Stomach (tissue), 4 donors: ENCODE data around the gene SLC6A3.

Source experiments
- EP300 ChIP-seq: sonication (generic); formaldehyde crosslinking; IDR thresholded peaks from one replicate; pipeline ENCODE4 v1.6.1; 2017; ENCODE audit warnings: antibody characterized with exemption
- TF ChIP-seq, protein P1 (sequence below), 7 experiments: fragments of 450-650 bp in 4 of 7; fragments of 200-600 bp in 3 of 7; sonication (generic) in 3 of 7; IDR thresholded peaks; one replicate each; pipeline ENCODE4 v1.5.1; 2016 to 2019; ENCODE audit warnings: antibody characterized with exemption in 7 of 7, control low read depth in 2 of 7, mild to moderate bottlenecking in 1 of 7

- no peak for TF ChIP-seq EP300
- TF ChIP-seq, protein P1, sequence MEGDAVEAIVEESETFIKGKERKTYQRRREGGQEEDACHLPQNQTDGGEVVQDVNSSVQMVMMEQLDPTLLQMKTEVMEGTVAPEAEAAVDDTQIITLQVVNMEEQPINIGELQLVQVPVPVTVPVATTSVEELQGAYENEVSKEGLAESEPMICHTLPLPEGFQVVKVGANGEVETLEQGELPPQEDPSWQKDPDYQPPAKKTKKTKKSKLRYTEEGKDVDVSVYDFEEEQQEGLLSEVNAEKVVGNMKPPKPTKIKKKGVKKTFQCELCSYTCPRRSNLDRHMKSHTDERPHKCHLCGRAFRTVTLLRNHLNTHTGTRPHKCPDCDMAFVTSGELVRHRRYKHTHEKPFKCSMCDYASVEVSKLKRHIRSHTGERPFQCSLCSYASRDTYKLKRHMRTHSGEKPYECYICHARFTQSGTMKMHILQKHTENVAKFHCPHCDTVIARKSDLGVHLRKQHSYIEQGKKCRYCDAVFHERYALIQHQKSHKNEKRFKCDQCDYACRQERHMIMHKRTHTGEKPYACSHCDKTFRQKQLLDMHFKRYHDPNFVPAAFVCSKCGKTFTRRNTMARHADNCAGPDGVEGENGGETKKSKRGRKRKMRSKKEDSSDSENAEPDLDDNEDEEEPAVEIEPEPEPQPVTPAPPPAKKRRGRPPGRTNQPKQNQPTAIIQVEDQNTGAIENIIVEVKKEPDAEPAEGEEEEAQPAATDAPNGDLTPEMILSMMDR (IDR thresholded peaks at IDR 0.05), result no peak
These were observed 33.2 kb upstream of the SLC6A3 start for GRCh38 chr5:1478271-1479035.
